IMR-90 (cell line): ENCODE data around the gene KRT74. TPM values are rescaled to one million over a fixed set of nuclear protein-coding genes. Genes with fewer than 3 reads are reported as not detected.

Experiments used
- ATAC-seq: fragments of 200-7000 bp; cut with Tn5 transposase; 2 replicates; pipeline ENCODE4 v1.9.1; 2020; ENCODE audit warnings: low read depth, mild to moderate bottlenecking, moderate library complexity
- BruUV-seq: library from RNA; stranded (reverse); fragments of 400-500 nt; replicated peaks from 2 replicates; lab custom pipeline; 2021; lab: Mats Ljungman, UMichigan
- CTCF ChIA-PET: fragments of 300-600 bp; formaldehyde crosslinking; extraction: SDS; loops from one replicate; lab custom pipeline; 2021; ENCODE audit warnings: antibody characterized with exemption; lab: Yijun Ruan, JAX
- POLR2A ChIA-PET: fragments of 300-600 bp; sonication (Branson Sonifier 250); formaldehyde crosslinking; loops from one replicate; lab custom pipeline; 2022; ENCODE audit warnings: antibody characterized with exemption; ENCODE audit not compliant: unreplicated experiment; lab: Charles Lee
- DNase-seq: peaks from one replicate; pipeline ENCODE4 v3.0.0; 2013
- H2AFZ ChIP-seq: replicated peaks from 2 replicates; pipeline ENCODE3; 2013; ENCODE audit warnings: low read length, mild to moderate bottlenecking; ENCODE audit not compliant: poor library complexity
- H2AK5ac ChIP-seq: 2 replicates; pipeline ENCODE4 v1.6.1; 2013; ENCODE audit warnings: low read depth, low read length, inconsistent platforms
- H2AK9ac ChIP-seq: replicated peaks from 2 replicates; pipeline ENCODE3; 2013; ENCODE audit warnings: mild to moderate bottlenecking, low read depth, low read length, moderate library complexity; ENCODE audit not compliant: poor library complexity
- H2BK120ac ChIP-seq: 2 replicates; pipeline ENCODE4 v1.6.1; 2013; ENCODE audit warnings: low read depth, low read length, inconsistent platforms
- H2BK15ac ChIP-seq: 3 replicates; pipeline ENCODE4 v1.6.1; 2013; ENCODE audit warnings: low read depth, low read length, inconsistent platforms
- H2BK20ac ChIP-seq: 2 replicates; pipeline ENCODE4 v1.6.1; 2013; ENCODE audit warnings: low read depth, mild to moderate bottlenecking, inconsistent platforms, low read length, moderate library complexity
- H2BK5ac ChIP-seq: 2 replicates; pipeline ENCODE4 v1.6.1; 2013; ENCODE audit warnings: mild to moderate bottlenecking, low read depth, low read length, inconsistent platforms; ENCODE audit not compliant: poor library complexity, severe bottlenecking
- H3K14ac ChIP-seq: replicated peaks from 2 replicates; pipeline ENCODE4 v1.6.1; 2013; ENCODE audit warnings: low read depth, low read length, inconsistent platforms
- H3K18ac ChIP-seq: 2 replicates; pipeline ENCODE4 v1.6.1; 2013; ENCODE audit warnings: low read depth, low read length, control low read depth
- H3K23ac ChIP-seq: 2 replicates; pipeline ENCODE4 v1.6.1; 2013; ENCODE audit warnings: low read depth, low read length, inconsistent platforms
- H3K27ac ChIP-seq: 2 replicates; pipeline ENCODE4 v1.5.1; 2013; ENCODE audit warnings: mild to moderate bottlenecking, control low read depth, low read length; ENCODE audit not compliant: insufficient read depth
- H3K27me3 ChIP-seq: 2 replicates; pipeline ENCODE4 v1.6.1; 2013; ENCODE audit warnings: low read length; ENCODE audit not compliant: control insufficient read depth, insufficient read depth
- H3K36me3 ChIP-seq: 2 replicates; pipeline ENCODE4 v1.6.1; 2013; ENCODE audit warnings: low read length, mixed read lengths; ENCODE audit not compliant: control insufficient read depth, insufficient read depth
- H3K4ac ChIP-seq: 2 replicates; pipeline ENCODE4 v1.6.1; 2013; ENCODE audit warnings: low read depth, low read length, inconsistent platforms
- H3K4me1 ChIP-seq: 2 replicates; pipeline ENCODE4 v1.6.1; 2013; ENCODE audit warnings: low read length, mixed read lengths; ENCODE audit not compliant: control insufficient read depth, insufficient read depth
- H3K4me2 ChIP-seq: 2 replicates; pipeline ENCODE4 v1.6.1; 2013; ENCODE audit warnings: low read depth, mild to moderate bottlenecking, control low read depth, low read length, moderate library complexity
- H3K4me3 ChIP-seq: 2 replicates; pipeline ENCODE4 v1.5.1; 2013; ENCODE audit warnings: low read depth, mild to moderate bottlenecking, control low read depth, low read length, moderate library complexity; ENCODE audit not compliant: insufficient read depth
- H3K56ac ChIP-seq: 2 replicates; pipeline ENCODE4 v1.6.1; 2013; ENCODE audit warnings: low read length, inconsistent platforms; ENCODE audit not compliant: insufficient read depth; ENCODE audit errors: extremely low read depth
- H3K79me1 ChIP-seq, 2 experiments: 2 replicates each; pipeline ENCODE4 v1.6.1; 2013; ENCODE audit warnings: low read length in 2 of 2, inconsistent platforms in 1 of 2, low read depth in 1 of 2
- H3K9ac ChIP-seq: 2 replicates; pipeline ENCODE4 v1.6.1; 2013; ENCODE audit warnings: low read depth, low read length, control low read depth
- H3K9me1 ChIP-seq: 2 replicates; pipeline ENCODE4 v1.6.1; 2013; ENCODE audit warnings: low read length, inconsistent platforms; ENCODE audit not compliant: insufficient read depth
- H3K9me3 ChIP-seq: 2 replicates; pipeline ENCODE4 v1.6.1; 2013; ENCODE audit warnings: low read length; ENCODE audit not compliant: control insufficient read depth, insufficient read depth
- H4K20me1 ChIP-seq: 2 replicates; pipeline ENCODE4 v1.6.1; 2013; ENCODE audit warnings: low read length, inconsistent platforms; ENCODE audit not compliant: insufficient read depth
- H4K5ac ChIP-seq: 2 replicates; pipeline ENCODE4 v1.6.1; 2013; ENCODE audit warnings: mild to moderate bottlenecking, low read depth, low read length, control low read depth
- H4K8ac ChIP-seq, 2 experiments: 2 replicates each; pipeline ENCODE4 v1.6.1; 2013; ENCODE audit warnings: low read depth in 2 of 2, low read length in 2 of 2, control low read depth in 1 of 2, inconsistent platforms in 1 of 2
- H4K91ac ChIP-seq: 2 replicates; pipeline ENCODE4 v1.6.1; 2013; ENCODE audit warnings: low read depth, low read length, inconsistent platforms; ENCODE audit not compliant: insufficient read depth
- CHD1 ChIP-seq: IDR thresholded peaks from 2 replicates; pipeline ENCODE4 v1.6.1; 2012; ENCODE audit warnings: low read depth, low read length, improper control_type of control experiment
- FOS ChIP-seq: fragments of 150-350 bp; IDR thresholded peaks from 2 replicates; pipeline ENCODE4 v1.6.1; 2016; ENCODE audit warnings: low read depth, low read length
- POLR2A ChIP-seq: IDR thresholded peaks from 2 replicates; pipeline ENCODE4 v1.6.1; 2012; ENCODE audit warnings: mild to moderate bottlenecking, low read depth, low read length
- RCOR1 ChIP-seq: IDR thresholded peaks from 2 replicates; pipeline ENCODE4 v1.6.1; 2012; ENCODE audit warnings: mild to moderate bottlenecking, low read length, improper control_type of control experiment; ENCODE audit not compliant: insufficient replicate concordance
- RFX5 ChIP-seq: IDR thresholded peaks from 2 replicates; pipeline ENCODE4 v1.8.0; 2012; ENCODE audit warnings: low read depth, mild to moderate bottlenecking, low read length, moderate library complexity
- SMC3 ChIP-seq: fragments of 150-350 bp; IDR thresholded peaks from 2 replicates; pipeline ENCODE4 v1.6.1; 2016; ENCODE audit warnings: low read depth, mild to moderate bottlenecking, antibody characterized with exemption, low read length, moderate library complexity
- WGBS, 2 experiments: methylation state at CpG; one replicate each; pipeline versions ENCODE4 v1.1.5 to v1.1.7; 2013; ENCODE audit warnings: missing lambda C conversion rate in 2 of 2; ENCODE audit not compliant: insufficient read length in 1 of 2; ENCODE audit errors: extremely low coverage in 2 of 2; 5-methylcytosine and 5-hydroxymethylcytosine counted together
- dilution Hi-C: fragments of 300-500 bp; cut with HindIII; formaldehyde crosslinking; loops from one replicate; pipeline ENCODE4 v1.14.3; 2018; ENCODE audit warnings: low sequenced_read_pairs; ENCODE audit not compliant: unreplicated experiment
- in situ Hi-C: fragments of 300-500 bp; cut with MboI; formaldehyde crosslinking; loops from 3 replicates; pipeline ENCODE4 v1.14.3; 2019; ENCODE audit warnings: low sequenced_read_pairs, inconsistent platforms, mixed read lengths
- intact Hi-C: fragments of 100-400 bp; cut with micrococcal nuclease; formaldehyde crosslinking; loops from 2 replicates; pipeline ENCODE4 v1.10.0; 2022
- polyA plus RNA-seq, 3 experiments: library from polyadenylated mRNA; depleted of rRNA; stranded (reverse); fragments of >200 nt; gene quantifications; 2 replicates each; pipeline ENCODE4 v1.2.3, GENCODE V29; 2012; ENCODE audit warnings: low replicate concordance in 1 of 3
- total RNA-seq: library from RNA; depleted of rRNA; stranded (reverse); fragments of >200 nt; gene quantifications from 2 replicates; pipeline ENCODE4 v1.2.3, GENCODE V29; 2012

KRT74 gene
- total and polyA plus RNA-seq, 2 of the 4 experiments (the other 2 are of a cell fraction), result not detected

DNA sequence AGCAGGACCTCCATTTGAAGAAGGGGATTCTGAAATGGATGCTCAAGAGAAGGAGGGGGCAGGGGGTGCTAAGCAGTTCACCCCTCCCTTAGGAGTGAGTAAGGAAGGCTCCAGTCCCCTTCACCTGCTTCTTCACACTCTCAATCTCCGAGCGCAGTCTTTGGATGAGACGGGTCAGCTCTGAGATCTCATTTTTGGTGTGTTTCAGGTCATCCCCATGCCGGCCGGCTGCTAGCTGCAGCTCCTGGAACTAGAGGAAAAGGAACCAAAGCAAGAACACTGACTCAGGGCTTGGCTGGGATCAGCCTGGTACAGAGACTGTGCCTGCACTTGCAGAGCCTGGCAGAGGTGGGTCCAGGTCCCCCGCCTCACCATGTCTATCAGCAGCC, 37.4 kb upstream of the KRT74 start:
- no peak overlapping the region for H3K14ac ChIP-seq
- H3K27me3 ChIP-seq, result peaks cover 37% of the 10 kb centered on the region
- H3K9me3 ChIP-seq, result no peaks in the 10 kb centered on the region
- H2BK5ac ChIP-seq, result no peak overlapping the region
- ChIA-PET CTCF (no interaction called here), POLR2A (interaction anchor here (0.5 kb wide), 1 partner anchor 520 kb away, joined by 3 read pairs; no protein-coding TSS in a partner anchor)
- no peak overlapping the region for H2AK9ac ChIP-seq
- intact Hi-C loops, result no loop called here
- BruUV-seq, result no TSS peak
- no peak overlapping the region for H3K27ac ChIP-seq
- no peak overlapping the region for H4K5ac ChIP-seq
- H3K9ac ChIP-seq, result no peak overlapping the region
- no peak for TF ChIP-seq FOS
- TF ChIP-seq RFX5, result no peak
- no peak for TF ChIP-seq CHD1
- no peak for TF ChIP-seq POLR2A
- no peak for TF ChIP-seq SMC3
- TF ChIP-seq RCOR1, result no peak
- no peak overlapping the region for H2BK15ac ChIP-seq
- no peak overlapping the region for H3K4me2 ChIP-seq
- 72% methylated on average over 4 of the region's 6 CpGs; no CpG with 5 or more reads in 1 of the 2 experiments for WGBS, 2 experiments
- no peaks in the 10 kb centered on the region for H3K79me1 ChIP-seq
- no peak overlapping the region for H3K4ac ChIP-seq
- no peak overlapping the region for H2BK20ac ChIP-seq
- H2AFZ ChIP-seq, result no peak overlapping the region
- no peak overlapping the region for H4K8ac ChIP-seq
- no peak overlapping the region for H3K4me3 ChIP-seq
- H4K91ac ChIP-seq, result no peak overlapping the region
- DNase-seq (no peak), ATAC-seq (no peak)
- no peaks in the 10 kb centered on the region for H3K9me1 ChIP-seq
- no peak overlapping the region for H3K56ac ChIP-seq
- dilution Hi-C loops, result no loop called here
- H3K4me1 ChIP-seq, result no peaks in the 10 kb centered on the region
- in situ Hi-C loops, result no loop called here
- no peaks in the 10 kb centered on the region for H4K20me1 ChIP-seq
- no peaks in the 10 kb centered on the region for H3K36me3 ChIP-seq
- no peak overlapping the region for H3K23ac ChIP-seq
- H2AK5ac ChIP-seq, result no peak overlapping the region
- no peak overlapping the region for H3K18ac ChIP-seq
- H2BK120ac ChIP-seq, result no peak overlapping the region
